GM21390 (cell line): ENCODE results near the gene BRF1.
A peak's percentile ranks its signal among the peaks of the same experiment; 100 is the strongest.
"Not testable (repeated sequence)": the region's sequence is repeated elsewhere in the genome, so short reads cannot be mapped to it uniquely, and the experiment has no call there.

Experiments
- ATAC-seq: cut with Tn5 transposase; IDR thresholded peaks from one replicate; pipeline ENCODE4 v1.9.1; 2021; ENCODE audit not compliant: unreplicated experiment

BRF1 gene, protein sequence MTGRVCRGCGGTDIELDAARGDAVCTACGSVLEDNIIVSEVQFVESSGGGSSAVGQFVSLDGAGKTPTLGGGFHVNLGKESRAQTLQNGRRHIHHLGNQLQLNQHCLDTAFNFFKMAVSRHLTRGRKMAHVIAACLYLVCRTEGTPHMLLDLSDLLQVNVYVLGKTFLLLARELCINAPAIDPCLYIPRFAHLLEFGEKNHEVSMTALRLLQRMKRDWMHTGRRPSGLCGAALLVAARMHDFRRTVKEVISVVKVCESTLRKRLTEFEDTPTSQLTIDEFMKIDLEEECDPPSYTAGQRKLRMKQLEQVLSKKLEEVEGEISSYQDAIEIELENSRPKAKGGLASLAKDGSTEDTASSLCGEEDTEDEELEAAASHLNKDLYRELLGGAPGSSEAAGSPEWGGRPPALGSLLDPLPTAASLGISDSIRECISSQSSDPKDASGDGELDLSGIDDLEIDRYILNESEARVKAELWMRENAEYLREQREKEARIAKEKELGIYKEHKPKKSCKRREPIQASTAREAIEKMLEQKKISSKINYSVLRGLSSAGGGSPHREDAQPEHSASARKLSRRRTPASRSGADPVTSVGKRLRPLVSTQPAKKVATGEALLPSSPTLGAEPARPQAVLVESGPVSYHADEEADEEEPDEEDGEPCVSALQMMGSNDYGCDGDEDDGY

DNA sequence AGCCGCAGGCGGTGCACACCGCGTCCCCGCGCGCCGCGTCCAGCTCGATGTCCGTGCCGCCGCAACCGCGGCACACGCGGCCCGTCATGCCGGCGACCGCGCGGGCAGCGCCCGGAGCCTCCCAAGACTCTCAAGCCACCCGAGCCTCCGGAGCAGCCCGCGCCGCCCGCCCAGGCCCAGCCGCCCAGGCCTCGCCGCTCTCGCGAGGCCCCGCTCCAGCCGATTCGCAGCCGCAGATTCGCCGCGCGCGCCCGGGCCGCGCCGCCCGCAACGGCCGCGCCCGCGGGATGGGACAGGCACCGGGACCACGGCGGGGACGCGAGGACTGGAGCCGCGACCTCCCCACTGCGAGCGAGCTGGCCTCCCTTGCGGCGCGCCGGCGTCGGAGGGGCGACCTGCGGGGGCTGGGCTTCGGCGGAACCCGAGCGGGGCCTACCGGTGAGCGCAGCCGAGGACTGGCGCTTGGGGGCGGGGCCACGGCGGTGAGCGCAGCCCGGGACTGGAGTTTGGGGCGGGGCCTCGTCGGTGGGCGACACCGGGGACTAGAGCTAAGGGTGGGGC lies at the start of gene BRF1:
Gene BRF1 (minus strand): TSS at position 460 of the 561 bp plus-strand sequence. CDS start 372 bp downstream, at position 88.
- peak; percentile 77 for ATAC-seq

DNA sequence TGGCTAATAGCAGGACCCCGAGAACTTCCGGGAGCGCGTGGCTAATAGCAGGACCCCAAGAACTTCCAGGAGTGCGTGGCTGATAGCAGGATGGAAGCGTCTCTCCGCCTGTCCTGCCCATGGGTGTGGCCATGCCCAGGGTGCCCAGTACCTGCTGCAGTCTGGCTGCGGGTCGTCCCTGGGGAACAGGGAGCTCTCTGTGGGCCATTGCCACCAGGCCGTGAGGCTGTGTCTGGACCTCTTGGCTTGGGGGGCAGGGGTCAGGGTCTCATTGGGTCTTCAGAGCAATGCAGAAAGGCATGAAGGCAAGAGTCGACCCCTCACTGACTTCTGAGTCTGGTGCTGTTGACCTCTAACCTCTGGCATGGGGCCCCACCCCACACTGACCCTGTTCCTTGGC lies 49.2 kb upstream of the BRF1 start:
- ATAC-seq: no peak

DNA sequence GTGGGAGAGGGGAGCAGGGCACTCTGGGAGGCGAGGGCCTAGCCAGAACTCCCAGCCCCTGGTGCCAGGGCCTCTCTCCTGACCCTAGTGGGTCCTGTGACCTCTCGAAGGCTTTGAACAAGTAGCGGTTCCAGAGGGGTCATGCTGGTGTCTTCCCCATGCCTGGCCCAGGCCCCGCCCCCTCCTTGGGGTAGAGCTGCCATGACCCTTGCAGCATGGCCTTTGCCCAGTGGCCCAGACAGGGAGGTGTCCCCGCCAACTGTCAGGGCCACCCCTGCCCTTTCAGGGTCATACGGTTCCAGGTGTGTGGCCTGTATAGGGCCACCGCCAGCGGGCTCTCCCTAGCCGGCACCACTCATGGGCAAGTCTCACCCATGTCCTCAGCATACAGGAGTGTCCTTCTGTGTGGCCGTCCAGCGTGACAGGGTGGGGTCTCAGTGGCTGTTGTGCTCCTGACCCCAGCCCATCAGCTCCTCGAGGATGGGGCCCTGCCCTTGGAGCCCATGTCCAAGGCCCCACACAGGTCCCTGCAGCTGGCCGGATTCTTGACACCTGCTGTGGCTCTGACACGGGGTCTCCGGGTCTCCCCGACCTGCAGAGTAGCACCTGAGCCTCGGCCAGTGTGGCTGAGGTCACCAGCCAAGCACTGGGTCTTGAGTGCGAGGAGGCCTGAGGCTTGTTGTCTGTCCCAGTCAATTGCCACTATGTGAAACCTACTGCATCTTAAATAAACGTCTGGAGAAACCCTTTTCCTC lies 48.3 kb upstream of the BRF1 start:
- ATAC-seq: no peak

DNA sequence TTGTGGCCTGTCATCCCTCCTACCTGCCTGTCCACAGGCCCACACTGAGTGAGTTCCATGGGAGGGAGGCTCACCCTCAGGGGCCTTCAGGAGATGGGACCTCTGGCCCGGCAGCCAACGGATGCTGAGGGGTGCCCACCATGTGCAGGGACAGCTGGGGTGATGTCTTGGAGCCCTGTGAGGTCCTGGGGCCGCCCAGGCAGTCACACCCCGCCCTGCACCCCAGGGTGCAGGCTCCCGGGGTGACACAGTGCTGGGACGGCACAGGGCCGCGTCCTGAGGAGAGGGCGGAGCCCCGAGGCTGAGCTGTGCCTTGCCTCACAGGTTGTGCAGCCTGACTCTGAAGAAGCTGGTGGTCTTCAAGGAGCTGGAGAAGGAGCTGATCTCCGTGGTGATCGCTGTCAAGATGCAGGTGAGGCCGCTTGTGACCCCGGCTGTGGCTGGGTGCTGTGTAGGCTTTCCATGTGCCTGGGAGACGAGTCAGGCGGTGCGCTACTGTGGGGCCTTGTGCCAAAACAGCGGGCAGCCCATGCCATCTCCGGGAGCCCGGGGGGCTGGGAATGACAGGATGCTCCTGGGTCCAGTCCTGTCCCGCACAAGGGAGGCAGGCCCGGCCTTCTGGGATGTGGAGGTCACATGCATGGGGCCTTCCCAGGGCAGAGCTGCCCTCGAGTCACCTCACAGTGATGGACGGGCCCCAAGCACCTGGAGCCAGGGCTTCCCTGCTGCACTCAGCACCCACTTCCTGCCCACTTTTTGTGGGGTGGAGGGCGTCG lies 47.6 kb upstream of the BRF1 start:
- ATAC-seq: no peak

DNA sequence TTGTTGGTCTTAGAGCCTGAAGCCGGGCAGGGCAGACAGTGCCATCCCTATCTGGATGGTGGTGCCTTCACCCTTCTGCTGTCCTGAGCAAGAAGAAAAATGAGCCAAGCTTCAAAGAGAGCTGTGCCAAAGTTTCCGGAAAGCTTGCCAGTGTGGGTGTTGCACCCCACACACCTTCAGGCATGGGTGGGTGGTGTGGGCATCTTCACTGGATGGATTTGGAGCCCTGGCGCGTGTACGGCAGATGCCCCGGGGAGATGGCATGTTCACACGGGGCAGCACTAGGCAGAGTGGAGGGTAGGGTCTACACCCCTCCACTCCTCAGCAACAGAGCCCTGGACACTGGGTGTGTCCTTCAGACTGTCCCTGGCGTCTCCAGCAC lies 46.8 kb upstream of the BRF1 start:
- no peak for ATAC-seq

DNA sequence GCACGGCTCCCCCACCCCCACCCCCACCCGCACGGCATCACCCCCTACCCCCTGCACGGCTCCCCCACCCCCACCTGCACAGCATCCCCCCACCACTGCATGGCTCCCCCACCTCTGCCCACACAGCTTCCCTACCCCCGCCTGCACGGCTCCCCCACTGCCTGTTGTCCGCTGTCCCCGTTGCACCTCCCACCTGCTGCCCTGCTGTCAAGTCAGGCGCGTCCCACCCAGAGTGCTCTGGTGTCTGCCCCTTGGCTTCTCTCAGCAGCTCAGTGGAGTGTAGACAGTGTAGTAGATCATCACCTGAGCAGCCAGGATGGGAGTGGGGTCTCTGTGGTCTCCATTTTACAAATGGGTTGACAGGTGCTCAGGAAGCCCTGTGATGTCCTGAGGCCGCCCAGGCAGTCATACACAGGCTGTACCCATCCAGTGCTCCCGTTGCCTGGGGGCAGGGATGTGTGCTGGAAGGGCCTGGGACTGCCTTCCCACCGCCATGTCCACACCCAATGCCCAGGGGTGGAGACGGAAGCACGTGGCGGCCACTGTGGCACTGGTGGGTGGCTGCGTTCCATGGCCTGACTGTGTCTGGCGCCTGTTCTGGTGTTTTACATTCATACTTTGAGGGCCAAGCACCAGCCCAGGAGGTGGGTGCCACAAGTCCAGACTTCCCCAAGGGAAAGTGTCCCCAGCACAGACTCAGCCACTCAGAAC lies 46.2 kb upstream of the BRF1 start:
- no peak for ATAC-seq

DNA sequence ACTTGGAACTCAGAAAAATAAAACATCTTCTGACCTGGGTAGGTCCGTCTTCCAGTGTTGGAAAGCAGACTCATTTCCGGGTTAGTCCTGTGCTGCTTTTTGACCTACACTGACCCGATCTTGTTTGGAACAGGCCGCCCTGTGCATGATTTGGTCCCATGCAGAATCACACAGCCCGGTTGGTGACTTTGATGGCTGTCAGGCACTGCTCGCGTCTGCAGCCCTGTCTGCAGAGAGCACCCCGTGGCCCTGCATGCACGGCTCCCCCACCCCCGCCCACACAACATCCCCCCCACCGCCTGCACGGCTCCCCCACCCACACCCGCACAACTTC lies 45.4 kb upstream of the BRF1 start:
- no peak for ATAC-seq

DNA sequence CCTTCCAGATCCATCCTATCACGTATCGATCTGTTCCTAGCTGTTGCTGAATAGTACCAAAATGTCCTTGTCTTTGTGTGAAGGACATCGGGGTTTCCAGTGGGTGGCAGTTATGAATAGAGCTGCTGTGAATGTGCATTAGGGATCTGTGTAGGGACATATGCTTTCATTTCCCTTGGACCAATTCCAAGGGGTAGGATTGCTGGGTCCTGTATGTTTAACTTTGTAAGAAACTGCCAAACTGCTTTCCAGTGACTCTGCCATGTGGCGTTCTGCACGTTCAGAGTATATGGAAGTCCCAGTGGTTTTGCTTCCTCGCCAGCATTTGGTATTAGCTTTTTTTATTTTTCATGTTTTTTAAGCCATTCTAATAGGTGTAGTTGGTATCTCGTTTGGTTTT lies 42.4 kb upstream of the BRF1 start:
- ATAC-seq: no peak

DNA sequence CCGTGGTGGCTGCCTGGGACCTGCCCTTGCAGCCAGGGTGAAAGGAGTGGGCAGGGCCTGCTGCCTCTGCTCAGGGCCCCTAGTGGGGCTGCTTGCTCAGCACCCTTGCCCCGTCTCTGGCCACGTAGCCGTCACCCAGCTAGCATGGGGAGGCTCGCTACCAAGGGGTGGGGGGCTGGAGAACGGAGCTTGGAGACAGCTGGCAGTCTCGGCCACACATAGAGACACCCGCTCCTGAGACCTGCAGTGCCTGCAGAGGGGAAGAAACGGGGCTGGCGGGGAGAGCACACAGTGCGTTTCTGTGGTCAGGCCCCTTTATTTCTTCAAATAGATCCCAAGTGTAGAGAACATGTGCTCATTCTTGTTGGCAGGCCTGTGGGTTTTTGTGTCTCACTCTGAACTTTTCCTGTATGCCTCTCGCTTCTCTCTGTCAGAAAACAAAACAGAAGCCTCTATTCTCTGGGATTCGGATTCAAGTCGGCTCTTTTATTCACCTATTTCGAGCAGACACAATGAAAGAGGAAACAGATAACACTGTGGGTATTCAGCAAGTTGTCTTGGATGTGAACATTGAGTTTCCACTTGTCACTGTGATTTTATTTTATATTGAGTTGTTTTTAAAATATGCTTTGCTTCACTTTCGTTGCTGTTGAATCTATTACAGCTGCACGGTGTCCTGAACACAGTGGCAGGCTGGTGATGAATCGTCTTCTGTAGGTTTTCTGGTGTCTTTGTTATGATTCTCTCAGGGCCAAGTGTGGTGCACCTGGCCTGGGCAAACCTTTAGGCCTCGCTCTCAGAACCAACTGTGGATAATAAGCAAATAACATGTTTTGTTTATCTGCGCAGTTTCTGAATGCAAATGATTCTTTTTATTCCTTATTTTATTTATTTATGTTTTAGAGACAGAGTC lies 40.3 kb upstream of the BRF1 start:
- ATAC-seq: no peak

DNA sequence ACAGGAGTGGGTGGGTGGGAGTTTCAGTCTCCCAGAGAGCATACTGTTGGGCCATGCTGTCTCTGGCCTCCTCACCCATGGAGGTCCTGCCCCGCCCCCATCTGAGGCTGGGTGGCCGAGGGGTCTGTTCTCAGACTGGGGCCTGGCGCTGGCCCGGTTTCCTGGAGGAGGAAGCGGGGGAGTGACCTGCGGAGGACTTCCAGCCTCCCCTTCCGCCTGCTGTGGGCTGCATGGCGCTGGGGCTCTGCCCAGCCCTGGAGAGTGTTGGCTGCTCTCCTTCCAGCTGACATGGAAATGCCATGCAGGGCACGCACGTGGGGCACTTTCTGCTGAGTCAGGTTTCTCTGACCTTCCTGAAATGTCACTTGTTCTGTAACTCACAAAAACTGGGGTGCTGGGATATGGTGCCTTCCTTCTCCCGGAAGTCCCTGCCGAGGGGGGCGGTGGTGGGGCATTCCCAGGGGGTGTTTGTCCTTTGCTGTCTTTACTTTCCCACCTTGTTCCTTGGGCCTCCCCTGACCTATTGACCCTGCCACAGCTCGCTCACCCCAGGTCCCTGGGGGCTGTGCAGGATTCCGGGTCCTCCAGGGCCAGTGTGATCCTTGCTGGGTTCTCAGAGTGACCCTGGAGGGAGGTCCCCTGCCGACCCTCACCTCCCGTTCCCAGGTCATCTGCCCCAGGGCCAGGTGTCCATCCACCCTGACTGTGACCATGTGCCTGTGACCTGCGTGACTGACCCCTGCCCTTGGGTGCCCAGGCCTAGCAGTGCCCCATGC lies 37.4 kb upstream of the BRF1 start:
- no peak for ATAC-seq

DNA sequence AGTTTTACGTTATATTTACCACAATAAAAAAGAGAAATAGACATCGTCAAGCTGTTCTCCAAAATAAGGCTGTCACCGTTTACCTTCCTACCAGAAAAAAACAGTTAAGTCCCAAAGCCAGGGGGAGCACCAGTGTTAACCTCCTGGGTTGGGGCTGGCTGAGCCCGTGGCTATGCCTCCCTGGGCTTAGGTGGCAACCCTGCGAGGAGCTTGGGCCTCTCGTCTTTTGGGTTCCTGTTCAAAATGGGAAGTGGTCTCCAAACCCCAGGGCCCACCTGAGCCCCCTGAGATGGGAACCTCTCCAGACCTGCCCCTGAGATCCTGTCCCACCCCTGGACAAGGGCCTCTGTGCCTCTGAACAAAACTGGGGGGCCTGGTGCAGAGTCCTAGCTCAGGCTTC lies 36.6 kb upstream of the BRF1 start:
- no peak for ATAC-seq

DNA sequence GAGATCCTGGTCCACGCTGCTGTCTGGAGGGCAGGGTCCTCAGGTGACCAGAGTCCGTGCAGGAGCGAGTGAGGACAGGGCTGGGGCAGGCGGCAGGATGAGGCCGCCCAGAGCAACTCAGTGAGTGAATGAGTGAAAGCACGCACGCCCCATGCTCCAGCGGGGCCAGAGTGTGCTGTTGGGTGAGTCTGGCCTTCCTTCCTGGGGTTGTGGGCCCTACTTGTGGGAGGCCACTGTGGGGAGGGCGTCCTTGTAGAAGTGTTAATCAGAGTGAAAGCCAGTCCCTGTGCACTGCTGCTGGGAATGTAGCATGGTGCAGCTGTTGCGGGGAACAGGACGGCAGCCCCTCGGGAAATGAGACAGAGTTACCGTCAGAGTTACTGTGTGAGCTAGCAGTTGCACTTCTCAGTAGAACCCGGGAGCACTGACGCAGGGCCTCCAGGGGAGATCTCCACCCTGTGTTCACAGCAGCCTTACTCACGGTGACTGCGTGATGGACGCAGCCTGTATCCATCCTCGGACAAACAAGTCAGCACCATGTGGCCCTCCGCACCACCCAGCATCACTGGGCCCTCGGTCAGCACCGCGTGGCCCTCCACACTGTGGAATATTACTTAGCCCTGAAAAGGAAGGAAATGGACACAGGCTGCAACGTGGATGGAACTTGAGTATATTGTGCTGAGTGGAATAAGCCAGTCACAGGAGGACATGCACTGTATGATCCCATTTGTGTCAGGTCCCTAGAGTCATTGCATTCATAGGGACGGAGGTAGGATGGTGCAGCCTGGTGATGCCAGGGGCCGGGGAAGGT lies 35.9 kb upstream of the BRF1 start:
- ATAC-seq: no peak

DNA sequence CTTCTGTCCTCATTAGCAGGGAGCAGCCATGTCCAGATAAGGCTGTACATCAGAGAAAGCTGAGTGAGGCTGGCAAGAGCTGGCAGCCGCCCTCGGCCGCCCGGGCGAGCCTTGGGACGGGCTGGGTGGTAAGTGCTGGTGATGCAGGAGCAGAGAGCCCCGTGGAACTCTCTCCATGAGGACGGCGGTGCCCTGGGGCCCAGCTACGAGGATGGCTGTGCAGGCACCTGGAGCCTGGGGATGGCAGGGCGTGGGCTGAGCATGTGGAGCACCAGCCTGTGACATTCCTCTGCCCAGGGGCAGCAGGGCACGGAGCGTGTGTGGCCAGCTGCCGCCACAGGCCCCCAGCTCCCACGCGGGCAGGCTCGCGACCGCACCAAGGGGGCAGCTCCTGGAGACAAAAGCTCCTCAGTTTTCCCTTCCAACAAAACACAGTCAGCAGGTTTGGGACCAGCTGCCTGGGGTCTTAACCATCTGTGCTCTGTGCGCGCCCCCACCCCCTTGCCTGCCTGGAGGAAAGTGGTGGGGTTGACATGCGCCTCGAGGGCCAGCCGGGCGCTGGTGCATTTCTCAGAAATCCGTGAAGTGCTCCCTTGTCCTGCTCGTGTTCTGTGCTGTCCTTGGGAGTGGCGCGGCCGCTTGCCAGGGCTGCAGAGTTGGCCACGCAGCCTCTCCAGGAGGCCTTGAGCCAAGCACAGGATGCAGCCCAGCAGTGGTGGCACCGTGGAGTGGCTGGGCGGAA lies 35.1 kb upstream of the BRF1 start:
- no peak for ATAC-seq

DNA sequence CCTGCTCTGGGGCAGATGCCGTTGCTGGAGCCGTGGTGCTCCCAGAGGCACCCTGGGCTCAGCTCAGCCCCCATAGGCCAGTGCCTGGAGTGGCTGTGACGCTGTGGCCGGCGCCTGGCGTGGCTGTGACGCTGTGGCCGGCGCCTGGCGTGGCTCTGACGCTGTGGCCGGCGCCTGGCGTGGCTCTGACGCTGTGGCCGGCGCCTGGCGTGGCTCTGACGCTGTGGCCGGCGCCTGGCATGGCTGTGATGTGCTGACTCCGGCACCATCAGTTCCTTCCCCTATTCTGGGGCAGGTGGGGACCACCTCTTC lies 34.4 kb upstream of the BRF1 start:
- not testable (repeated sequence) for ATAC-seq

DNA sequence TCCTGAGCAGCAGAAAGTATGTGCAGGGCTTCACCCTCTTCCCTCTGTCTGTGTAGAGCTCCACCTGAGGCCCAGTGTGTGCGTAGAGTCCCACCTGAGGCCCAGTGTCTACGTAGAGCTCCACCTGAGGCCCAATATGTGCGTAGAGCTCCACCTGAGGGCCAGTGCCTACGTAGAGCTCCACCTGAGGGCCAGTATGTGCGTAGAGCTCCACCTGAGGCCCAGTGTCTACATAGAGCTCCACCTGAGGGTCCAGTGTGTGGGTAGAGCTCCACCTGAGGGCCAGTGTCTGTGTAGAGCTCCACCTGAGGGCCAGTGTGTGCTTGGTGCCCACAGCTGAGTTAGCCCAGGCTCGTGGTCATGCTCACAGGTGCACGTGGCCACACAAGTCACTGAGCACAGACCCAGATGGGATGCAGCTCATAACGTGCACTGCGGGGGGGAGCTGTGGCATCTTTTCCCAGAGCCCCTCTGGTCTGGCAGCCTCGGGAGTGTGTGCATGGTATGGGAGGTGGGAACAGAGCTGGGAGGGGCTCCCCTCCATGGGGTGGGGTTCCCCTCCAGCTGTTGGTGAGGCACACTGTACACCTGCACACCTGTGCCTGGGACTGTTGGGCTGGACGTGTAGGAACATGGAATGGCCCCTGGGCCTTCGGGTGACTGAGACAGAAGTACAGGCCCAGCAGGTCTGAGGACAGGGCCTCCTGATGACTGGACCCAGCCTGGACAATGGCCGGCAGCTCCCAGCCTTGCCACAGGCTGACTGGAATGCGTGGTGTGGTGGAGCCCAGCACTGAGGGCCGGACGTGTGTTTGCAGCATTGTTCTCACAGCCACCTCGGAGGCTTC lies 33.8 kb upstream of the BRF1 start:
- no peak for ATAC-seq
